Endothelial cell of hepatic sinusoid (primary cell): ENCODE measurements around the gene SEC14L6.
"Not testable (repeated sequence)": the region's sequence is repeated elsewhere in the genome, so short reads cannot be mapped to it uniquely, and the experiment has no call there.

ENCODE experiments used
- in situ Hi-C: cut with HindIII; loops from 2 replicates; pipeline ENCODE4 v1.10.0; 2017; ENCODE audit warnings: low sequenced_read_pairs

The SEC14L6 gene

DNA sequence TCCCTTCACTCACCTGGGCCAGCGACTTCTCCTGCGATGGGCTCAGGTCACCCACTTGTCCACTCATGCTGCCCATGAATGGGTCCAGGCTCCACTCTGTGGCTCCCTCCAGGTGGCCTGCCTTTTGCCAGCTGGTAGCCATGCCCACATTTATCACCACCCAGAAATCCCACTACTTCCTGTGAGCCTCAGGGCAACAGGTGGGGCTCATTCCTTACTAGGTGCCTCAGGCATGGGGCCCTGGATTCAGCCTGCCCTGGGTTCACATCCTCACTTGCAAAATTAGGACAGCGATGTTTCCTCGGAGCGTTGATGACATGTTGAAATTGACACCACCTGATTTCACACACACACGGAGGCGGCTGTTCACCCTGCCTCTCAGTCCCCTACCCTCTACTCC, at the start of gene SEC14L6:
Gene SEC14L6, minus strand, starts transcription at position 126 of the 400 bp plus-strand sequence. Its CDS starts 59 bp downstream, at position 67.
- in situ Hi-C loops: no loop called here

DNA sequence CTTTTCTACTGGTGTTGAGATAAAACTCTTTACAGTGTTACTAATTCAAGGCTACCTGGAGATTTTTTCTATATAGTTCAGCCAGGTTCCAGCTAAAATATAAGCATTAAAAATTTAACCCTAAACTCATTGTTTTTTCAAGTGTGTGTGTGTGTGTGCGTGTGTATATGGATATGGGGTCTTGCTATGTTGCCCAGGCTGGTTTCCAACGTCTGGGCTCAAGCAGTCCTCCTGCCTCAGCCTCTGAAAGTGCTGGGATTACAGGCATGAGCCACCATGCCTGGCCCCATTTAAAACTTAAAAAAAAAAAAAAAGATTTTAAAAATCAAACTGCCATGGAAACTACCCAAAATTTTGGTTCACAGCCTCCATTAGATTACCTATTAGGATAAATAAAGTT, 49.7 kb upstream of the SEC14L6 start:
- in situ Hi-C loops: no loop called here

DNA sequence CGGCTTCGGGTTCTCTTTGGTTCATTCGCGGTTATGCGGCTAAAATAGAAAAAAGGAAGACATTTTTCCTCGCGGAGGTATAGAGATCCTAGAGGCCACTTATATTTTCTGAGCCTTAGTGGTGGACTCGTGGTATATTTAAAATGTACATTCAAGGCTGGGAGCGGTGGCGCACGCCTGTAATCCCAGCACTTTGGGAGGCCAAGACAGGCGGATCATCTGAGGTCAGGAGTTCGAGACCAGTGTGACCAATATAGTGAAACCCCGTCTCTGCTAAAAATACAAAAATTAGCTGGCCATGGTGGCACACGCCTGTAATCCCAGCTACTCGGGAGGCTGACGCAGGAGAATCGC, 45.8 kb upstream of the SEC14L6 start:
- in situ Hi-C loops: not testable (repeated sequence)

GRCh38 chr22:30591588-30592359, 45.2 kb upstream of the SEC14L6 start, which contains the start of gene PES1:
Gene PES1, minus strand, starts transcription at chr22:30591910. Its CDS starts 77 bp downstream, at chr22:30591833.
- in situ Hi-C loops: no loop called here

DNA sequence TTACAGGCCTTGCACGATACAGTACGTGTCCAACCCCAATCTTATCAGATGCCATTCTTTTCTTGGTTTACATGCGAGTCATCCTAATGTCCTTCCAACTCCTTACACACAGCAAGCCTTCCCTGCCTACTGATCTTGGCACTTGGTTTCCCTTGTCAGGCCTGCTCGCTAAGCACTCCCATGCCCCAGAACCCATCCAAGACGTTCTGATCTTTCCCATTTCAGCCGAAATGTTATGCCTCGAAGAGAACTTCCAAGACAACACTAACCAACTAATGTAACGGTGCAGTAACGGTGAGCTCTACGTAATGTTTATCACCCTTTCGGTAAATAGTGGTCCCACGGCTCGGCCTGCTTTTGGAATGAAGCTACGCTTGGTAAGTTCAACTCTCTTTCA, 44.6 kb upstream of the SEC14L6 start:
- in situ Hi-C loops: no loop called here

DNA sequence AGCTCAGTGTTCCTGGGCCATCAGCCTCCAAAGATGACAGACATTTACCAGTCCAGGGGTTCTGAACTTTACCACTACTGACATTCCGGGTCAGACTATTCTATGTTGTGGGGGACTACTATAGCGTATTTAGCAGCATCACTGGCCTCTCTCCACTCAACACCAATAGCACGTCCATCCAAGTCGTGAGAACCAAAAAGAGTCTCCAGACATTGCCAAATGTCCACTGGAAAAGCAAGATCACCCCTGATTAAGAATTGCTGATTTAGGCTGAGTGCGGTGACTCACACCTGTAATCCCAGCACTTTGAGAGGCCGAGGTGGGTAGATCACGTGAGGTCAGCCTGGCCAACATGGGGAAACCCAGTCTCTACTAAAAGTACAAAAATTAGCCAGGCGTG, 39.9 kb upstream of the SEC14L6 start:
- in situ Hi-C loops: no loop called here

GRCh38 chr22:30584441-30584840, 37.9 kb upstream of the SEC14L6 start:
- in situ Hi-C loops: no loop called here

DNA sequence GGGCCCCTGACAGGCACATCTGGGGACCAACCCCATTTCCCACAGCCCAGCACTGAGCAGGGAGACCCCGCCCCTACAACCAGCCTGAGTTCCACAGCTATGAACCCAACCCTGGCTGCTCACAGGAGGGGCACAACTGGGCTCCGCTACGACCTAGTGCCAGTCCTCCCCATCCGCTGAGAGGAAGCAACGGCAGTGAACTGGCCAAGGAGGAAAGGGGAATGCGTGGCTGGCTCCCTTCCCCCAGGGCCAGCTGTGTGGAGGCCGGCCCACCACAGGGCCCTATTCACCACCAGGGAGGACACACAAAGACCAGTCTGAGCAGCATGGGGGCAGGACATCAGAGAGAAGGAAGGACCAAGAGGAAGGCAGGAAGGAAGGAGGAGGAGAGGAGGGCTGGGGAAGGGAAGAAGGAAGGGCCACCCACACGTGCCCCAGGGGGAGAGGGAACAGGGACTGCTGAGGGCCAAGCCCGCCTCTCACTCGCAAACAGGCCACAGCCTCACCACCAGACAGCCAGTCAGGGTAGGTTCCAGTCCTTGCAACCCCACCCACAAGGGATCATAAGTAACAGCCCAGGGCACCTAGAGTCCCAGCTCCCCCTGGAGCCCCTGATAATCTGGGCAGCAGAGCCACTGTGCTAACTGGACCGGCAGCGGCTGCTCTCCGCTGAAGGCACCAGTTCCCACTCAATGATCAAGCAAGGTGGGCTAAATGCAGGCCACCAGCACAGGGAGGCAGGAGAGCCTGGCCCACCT, 36.4 kb upstream of the SEC14L6 start:
- in situ Hi-C loops: no loop called here

- in situ Hi-C loops: no loop called here
Observed at GRCh38 chr22:30582051-30582450, 35.5 kb upstream of the SEC14L6 start.

DNA sequence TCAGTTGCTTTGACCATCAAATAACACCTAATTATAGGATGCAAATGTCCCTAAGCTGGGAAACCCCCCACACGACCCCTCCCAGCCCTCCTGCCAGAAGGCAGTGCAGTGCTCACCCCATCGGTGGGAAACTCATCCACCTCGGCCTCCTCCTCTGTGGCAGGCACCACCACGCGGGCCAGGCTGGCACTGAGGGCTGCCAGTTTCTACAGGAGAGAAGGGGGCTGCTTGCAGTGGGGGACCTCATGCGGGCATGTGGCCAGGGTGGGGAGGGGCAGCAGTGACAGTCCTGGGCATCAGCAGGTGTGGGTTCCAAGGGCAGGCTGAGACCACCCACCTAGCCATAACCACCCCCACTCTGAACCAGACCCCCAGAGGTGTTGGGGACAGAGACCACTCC, 34.4 kb upstream of the SEC14L6 start:
- in situ Hi-C loops: no loop called here

- in situ Hi-C loops: no loop called here
Observed at GRCh38 chr22:30578481-30578880, 31.9 kb upstream of the SEC14L6 start.

GRCh38 chr22:30575859-30576258, 29.3 kb upstream of the SEC14L6 start:
- in situ Hi-C loops: no loop called here

GRCh38 chr22:30574997-30575671, 28.6 kb upstream of the SEC14L6 start:
- in situ Hi-C loops: no loop called here

GRCh38 chr22:30574095-30574981, 27.8 kb upstream of the SEC14L6 start, which contains the start of gene GAL3ST1:
Gene GAL3ST1, minus strand, starts transcription at chr22:30574665. Its CDS starts 17,273 bp downstream, at chr22:30557392.
- in situ Hi-C loops: no loop called here

DNA sequence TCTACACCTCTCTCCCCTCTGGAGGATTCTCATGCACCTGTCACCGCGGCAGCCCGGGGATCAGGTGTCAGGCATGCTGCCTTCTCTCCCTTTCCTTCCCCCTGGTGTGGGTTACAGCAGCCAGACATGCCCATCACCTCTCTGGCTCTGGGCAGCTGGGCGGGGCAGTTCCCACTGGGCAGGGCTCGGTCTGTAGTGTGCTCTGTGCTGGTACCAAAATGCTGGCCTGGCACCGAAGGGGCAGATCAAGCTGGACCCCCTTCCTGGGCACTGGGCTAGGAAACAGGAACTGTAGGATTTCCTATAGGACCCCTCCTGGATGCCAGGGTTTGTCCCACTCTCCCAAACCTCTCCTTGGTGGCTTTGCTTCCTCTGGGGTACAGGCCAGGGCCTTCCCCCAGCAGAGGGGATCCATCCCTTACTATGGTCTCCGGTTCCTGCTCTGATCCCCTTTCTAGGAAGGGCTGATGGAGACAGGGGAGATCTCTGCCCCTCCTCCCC, 27.1 kb upstream of the SEC14L6 start:
- in situ Hi-C loops: no loop called here

- in situ Hi-C loops: no loop called here
Observed at GRCh38 chr22:30572840-30573593, 26.5 kb upstream of the SEC14L6 start.

DNA sequence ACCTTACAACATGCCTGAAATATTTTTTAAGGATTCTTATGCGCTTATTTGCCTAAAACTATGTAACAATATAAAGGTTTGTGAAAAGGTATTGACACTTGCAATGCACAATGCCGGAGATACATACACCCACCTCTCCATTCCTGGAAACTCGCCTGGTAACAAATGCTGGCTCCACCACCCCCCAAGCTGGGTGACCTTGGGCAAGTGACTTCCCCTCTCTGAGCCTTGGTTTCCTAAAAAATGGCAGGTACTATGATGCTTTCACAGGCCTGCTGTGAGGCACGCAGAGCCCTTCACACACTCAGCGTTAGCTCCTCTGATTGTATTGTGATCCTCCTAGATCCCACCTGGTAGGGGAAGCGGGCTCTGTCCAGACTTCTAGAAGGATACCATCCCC, 25.7 kb upstream of the SEC14L6 start:
- in situ Hi-C loops: no loop called here

GRCh38 chr22:30569674-30570202, 23.2 kb upstream of the SEC14L6 start:
- in situ Hi-C loops: loop anchor here (10.0 kb wide), 1 partner anchor 55 kb away; no protein-coding TSS in a partner anchor

GRCh38 chr22:30568137-30568805, 21.7 kb upstream of the SEC14L6 start:
- in situ Hi-C loops: loop anchor here (10.0 kb wide), 1 partner anchor 53 kb away; no protein-coding TSS in a partner anchor
